HG02623 (cell line): ENCODE data around the gene CYP2U1.

Source experiments
- ATAC-seq: cut with Tn5 transposase; IDR thresholded peaks from one replicate; pipeline ENCODE4 v1.9.1; 2021; ENCODE audit warnings: moderate library complexity; ENCODE audit not compliant: unreplicated experiment

CYP2U1 gene

GRCh38 chr4:107978716-107979451 lies 47.5 kb downstream of the CYP2U1 start:
- ATAC-seq: no peak

GRCh38 chr4:107987916-107988762 lies 56.8 kb downstream of the CYP2U1 start:
- no peak for ATAC-seq

DNA sequence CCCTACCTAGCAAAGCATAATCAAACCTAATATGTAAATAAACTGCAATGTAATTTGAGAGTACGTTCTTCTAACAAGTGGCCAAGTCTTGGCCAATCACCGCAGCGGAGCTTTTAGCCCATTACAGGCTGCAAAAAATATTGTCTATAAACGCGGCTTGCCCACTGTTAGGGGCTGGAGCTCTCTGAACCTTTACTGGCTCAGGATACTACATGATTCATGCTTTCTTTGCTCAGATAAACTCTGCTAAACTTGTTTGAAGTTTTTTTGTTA lies 57.4 kb downstream of the CYP2U1 start:
- no peak for ATAC-seq

GRCh38 chr4:107989162-107989536 lies 57.8 kb downstream of the CYP2U1 start:
- no peak for ATAC-seq

DNA sequence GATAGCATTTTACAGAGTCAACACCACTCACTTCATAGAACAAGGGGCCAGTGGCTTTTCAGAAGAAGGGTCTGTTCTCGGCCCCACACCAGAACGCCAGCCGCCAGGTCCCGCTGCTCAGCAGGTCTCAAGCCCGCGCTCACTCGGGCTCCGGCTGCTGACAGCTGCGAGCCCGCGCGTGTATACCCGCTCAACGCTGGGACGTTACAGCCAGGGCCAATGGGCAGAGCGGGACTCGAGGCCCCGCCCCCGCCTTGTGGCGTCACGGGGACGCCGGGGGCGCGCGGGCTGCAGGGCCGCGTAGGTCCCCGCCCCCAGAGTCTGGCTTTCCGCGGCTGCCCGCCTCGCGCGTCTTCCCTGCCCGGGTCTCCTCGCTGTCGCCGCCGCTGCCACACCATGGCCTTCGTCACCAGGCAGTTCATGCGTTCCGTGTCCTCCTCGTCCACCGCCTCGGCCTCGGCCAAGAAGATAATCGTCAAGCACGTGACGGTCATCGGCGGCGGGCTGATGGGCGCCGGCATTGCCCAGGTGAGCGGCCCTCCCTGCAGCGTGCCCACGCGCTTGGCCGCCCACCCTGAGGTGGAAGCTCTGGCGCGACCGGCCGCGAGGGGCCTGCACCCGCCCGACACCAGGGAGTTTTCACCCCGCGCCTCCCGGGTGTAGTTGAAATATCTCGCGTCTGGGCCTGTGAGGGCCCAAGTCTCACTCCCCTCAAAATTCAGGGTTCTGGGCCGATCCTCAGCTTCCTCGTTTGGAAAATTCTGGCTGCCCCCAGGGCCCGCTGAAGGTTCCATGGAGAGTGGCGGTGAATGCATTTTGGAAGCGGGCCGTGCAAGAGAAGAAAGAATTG lies 58.4 kb downstream of the CYP2U1 start, which contains the start of gene HADH:
TSS of gene HADH (plus strand) at position 353 of the 850 bp plus-strand sequence. CDS start at position 397, 44 bp downstream.
- ATAC-seq: peak; percentile 96

GRCh38 chr4:107991945-107992630 lies 60.7 kb downstream of the CYP2U1 start:
- ATAC-seq: no peak

- ATAC-seq: peak; percentile 32
Measured at GRCh38 chr4:107993969-107994368, 62.6 kb downstream of the CYP2U1 start.

- no peak for ATAC-seq
Measured at GRCh38 chr4:107994894-107995293, 63.5 kb downstream of the CYP2U1 start.

DNA sequence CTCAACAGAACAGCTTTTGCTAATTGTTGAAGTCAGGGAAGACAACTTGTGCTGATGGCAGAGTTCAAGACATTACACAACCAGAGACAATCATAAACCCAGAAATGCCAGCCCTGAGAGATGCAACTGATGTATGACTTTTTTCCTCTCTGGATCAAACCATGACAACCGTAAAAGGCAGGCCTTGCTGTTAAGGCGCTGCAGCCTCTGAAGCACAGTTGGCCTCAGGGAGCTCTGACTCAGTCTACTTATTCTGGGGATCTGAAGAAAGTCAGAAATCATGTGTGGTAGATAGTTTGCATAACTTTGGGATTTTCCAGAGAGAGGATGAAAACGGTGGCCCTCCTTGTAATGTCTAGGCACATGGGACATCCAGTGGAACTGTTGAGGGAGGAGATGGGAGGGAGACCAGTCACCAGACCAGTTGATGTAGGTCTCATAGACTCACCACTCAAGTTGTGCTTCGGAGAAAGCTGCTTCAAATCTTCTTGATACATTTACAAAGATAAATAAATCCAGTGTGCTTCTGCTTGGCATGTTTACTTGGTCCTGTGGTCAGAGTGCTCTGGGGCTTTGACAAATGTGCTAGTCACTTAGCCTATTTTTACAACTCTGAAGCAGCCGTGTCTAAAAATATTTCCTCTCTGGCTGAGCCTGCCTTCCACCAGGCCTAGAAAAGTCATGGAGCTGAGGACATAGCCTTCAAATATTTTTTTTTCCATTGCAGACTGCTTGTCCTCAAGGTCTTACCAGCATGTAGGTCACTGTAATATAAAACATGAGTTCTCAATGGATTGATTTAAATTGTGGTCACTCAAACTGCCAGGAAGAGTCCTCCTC lies 65.8 kb downstream of the CYP2U1 start:
- no peak for ATAC-seq

- ATAC-seq: no peak
Measured at GRCh38 chr4:107997794-107998193, 66.4 kb downstream of the CYP2U1 start.

DNA sequence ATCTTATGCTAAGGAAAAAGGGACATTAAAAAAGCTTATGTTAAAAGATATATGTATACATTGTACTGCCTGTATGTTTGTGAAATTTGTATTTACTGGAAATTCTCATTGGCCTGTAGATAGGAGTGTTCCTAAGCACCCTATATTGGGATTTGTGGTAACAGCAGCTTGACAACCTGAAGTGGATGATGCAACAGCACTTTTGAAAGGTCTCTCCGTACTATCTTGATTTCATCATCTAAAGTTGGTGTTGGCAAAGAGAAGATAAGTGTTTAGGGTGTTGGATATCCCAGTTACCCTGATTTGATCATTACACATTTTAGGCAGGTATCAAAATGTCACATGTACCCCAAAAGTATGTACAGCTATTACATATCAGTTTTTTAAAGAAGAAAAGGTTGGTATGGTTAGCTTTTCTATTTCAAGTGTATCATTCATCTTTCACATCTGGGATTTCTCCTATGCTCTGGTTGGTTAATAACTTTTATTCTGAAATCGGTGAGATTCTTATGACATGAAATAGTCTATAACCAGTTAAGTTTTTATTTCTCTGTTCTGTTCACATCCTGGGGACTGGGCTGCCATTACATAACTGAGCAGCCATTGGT lies 68.7 kb downstream of the CYP2U1 start:
- no peak for ATAC-seq

DNA sequence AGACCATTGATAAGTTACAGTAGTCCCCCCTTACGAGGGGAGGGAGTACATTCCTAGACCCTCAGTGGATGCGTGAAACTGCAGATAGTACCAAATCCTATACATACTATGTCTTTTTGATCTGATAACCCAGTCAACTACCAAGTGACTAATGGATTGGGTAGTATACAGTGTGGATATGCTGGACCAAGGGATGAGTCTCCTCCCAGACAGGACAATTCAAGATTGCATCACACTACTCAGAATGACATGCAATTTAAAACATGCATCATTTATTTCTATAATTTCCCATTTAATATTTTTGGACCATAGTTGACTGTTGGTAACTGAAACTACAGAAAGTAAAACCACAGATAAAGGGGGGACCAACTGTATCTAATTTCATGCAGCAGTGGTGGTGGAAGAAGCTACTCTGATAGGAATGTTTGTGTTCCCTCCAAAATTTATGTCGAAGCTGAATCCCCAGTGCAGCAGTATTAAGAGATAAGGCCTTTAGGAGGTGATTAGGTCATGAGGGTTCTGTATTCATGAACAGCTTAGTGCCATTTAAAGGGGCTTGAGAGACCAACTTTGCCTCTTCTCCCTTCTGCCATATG lies 70.3 kb downstream of the CYP2U1 start:
- ATAC-seq: no peak
